Fibroblast of mammary gland (primary cell): ENCODE data around the gene LNP1.
A peak's percentile ranks its signal among the peaks of the same experiment; 100 is the strongest.

ENCODE experiments used
- DNase-seq: peaks from one replicate; pipeline ENCODE4 v3.0.0-alpha.2; 2010; ENCODE audit warnings: low read depth
- H3K4me3 ChIP-seq: 2 replicates; pipeline ENCODE4 v1.5.1; 2011; ENCODE audit warnings: low read depth, mild to moderate bottlenecking, low read length, moderate library complexity; ENCODE audit not compliant: control insufficient read depth
- CTCF ChIP-seq: conservative IDR thresholded peaks from 2 replicates; pipeline ENCODE4 v1.5.1; 2011; ENCODE audit warnings: low read depth, low read length, inconsistent platforms; ENCODE audit not compliant: control insufficient read depth, insufficient read depth

The LNP1 gene

GRCh38 chr3:100489118-100489517, 87.8 kb downstream of the LNP1 start:
- no peak for DNase-seq
- no peak overlapping the region for H3K4me3 ChIP-seq
- TF ChIP-seq CTCF, result no peak

GRCh38 chr3:100492059-100493006, 91.0 kb downstream of the LNP1 start, which contains the start of gene TMEM45A:
Gene TMEM45A (plus strand): TSS chr3:100492619. CDS start chr3:100555212, 62,593 bp downstream.
- DNase-seq, result peak; percentile 94
- H3K4me3 ChIP-seq, result peak within 1 kb of the TSS; percentile 63
- no peak for TF ChIP-seq CTCF

GRCh38 chr3:100496711-100497261, 95.4 kb downstream of the LNP1 start:
- no peak overlapping the region for H3K4me3 ChIP-seq
- no peak for TF ChIP-seq CTCF
- peak; percentile 35 for DNase-seq

GRCh38 chr3:100499651-100500050, 98.3 kb downstream of the LNP1 start:
- no peak for DNase-seq
- H3K4me3 ChIP-seq, result no peak overlapping the region
- TF ChIP-seq CTCF, result no peak

GRCh38 chr3:100500320-100500880, 99.1 kb downstream of the LNP1 start:
- H3K4me3 ChIP-seq, result no peak overlapping the region
- no peak for DNase-seq
- TF ChIP-seq CTCF, result no peak

- TF ChIP-seq CTCF, result no peak
- no peak for DNase-seq
- H3K4me3 ChIP-seq, result no peak overlapping the region
Measured at GRCh38 chr3:100503448-100503847, 102.1 kb downstream of the LNP1 start.
